HepG2 (cell line): Measurements from ENCODE around the gene GRID1.

Experiments used
- AFF4 ChIP-seq: sonication (generic); formaldehyde crosslinking; IDR thresholded peaks from 2 replicates; pipeline ENCODE4 v1.4.0; 2020; ENCODE audit warnings: missing genetic modification reagents
- EZH2 ChIP-seq: conservative IDR thresholded peaks from 2 replicates; pipeline ENCODE4 v1.6.1; 2012; ENCODE audit warnings: mild to moderate bottlenecking, low read depth, low read length, moderate library complexity
- KDM5A ChIP-seq: fragments of 200-600 bp; sonication (generic); IDR thresholded peaks from 2 replicates; pipeline ENCODE4 v1.7.0; 2018; ENCODE audit warnings: antibody characterized with exemption, mild to moderate bottlenecking, low read length, borderline replicate concordance
- PPARG ChIP-seq: conservative IDR thresholded peaks from 2 replicates; pipeline ENCODE4 v1.6.1; 2016; ENCODE audit warnings: missing biosample characterization, missing genetic modification reagents
- PRPF4 ChIP-seq: fragments of 200-400 bp; formaldehyde crosslinking; IDR thresholded peaks from 2 replicates; pipeline ENCODE4 v1.6.1; 2016; ENCODE audit warnings: low read length, low read depth; ENCODE audit not compliant: poor library complexity, severe bottlenecking
- REST ChIP-seq, 2 experiments: IDR thresholded peaks; 2 replicates each; pipeline ENCODE4 v1.6.1; 2011 to 2012; ENCODE audit warnings: low read length in 2 of 2, borderline replicate concordance in 1 of 2, low read depth in 1 of 2, mild to moderate bottlenecking in 1 of 2, moderate library complexity in 1 of 2
- ZNF121 ChIP-seq: sonication (generic); formaldehyde crosslinking; IDR thresholded peaks from 2 replicates; pipeline ENCODE4 v1.5.0; 2020; ENCODE audit warnings: mild to moderate bottlenecking, missing genetic modification reagents
- ZNF138 ChIP-seq: sonication (generic); formaldehyde crosslinking; IDR thresholded peaks from 2 replicates; pipeline ENCODE4 v1.5.0; 2020; ENCODE audit warnings: mild to moderate bottlenecking, low read depth, missing genetic modification reagents
- ZNF383 ChIP-seq: sonication (generic); formaldehyde crosslinking; IDR thresholded peaks from 2 replicates; pipeline ENCODE4 v1.4.0; 2020; ENCODE audit warnings: missing genetic modification reagents, mild to moderate bottlenecking, borderline replicate concordance
- TF ChIP-seq, protein P1 (sequence below): sonication (generic); formaldehyde crosslinking; IDR thresholded peaks from 2 replicates; pipeline ENCODE4 v1.4.0; 2020; ENCODE audit warnings: missing genetic modification reagents
- TF ChIP-seq, protein P2 (sequence below): sonication (generic); formaldehyde crosslinking; IDR thresholded peaks from 2 replicates; pipeline ENCODE4 v1.5.0; 2020; ENCODE audit warnings: mild to moderate bottlenecking, missing genetic modification reagents, moderate library complexity
- TF ChIP-seq, protein P3 (sequence below), 2 experiments: fragments of 450-650 bp in 1 of 2; sonication (generic) in 1 of 2; formaldehyde crosslinking in 1 of 2; IDR thresholded peaks; 2 replicates each; pipeline versions ENCODE4 v1.6.1 to v1.8.0; 2016 to 2022; ENCODE audit warnings: antibody characterized with exemption in 1 of 2, mild to moderate bottlenecking in 1 of 2, missing genetic modification reagents in 1 of 2

DNA sequence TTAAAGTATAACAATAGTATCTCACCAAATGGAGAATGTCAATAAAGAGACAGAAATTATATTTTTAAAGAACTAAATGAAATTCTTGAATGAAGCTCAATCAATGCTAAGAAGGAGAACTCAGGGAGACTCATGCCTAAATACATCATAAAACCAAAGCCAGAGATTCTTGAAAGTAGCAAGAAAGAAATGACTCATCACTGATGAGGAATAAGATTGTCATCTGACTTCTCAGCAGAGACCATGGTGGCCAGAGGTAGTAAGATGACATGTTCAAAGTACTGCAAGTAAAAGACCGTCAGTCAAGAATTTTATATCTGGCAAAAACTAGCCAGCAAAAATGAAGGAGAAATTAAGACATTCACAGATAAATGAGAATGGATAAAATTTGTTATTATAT, 399.0 kb downstream of the GRID1 start:
- TF ChIP-seq ZNF121 (CRISPR knock-in tag) (no peak), ZNF383 (CRISPR knock-in tag) (no peak), ZNF138 (CRISPR knock-in tag) (no peak), PRPF4 (no peak), EZH2 (no peak), AFF4 (CRISPR knock-in tag) (no peak), REST (IDR thresholded peaks at IDR 0.05; ENCODE audit: borderline replicate concordance in 1 of 2, low read depth in 1 of 2, low read length in 2 of 2) (no peak), PPARG (CRISPR knock-in tag) (no peak), KDM5A (no peak)
- TF ChIP-seq, protein P1, sequence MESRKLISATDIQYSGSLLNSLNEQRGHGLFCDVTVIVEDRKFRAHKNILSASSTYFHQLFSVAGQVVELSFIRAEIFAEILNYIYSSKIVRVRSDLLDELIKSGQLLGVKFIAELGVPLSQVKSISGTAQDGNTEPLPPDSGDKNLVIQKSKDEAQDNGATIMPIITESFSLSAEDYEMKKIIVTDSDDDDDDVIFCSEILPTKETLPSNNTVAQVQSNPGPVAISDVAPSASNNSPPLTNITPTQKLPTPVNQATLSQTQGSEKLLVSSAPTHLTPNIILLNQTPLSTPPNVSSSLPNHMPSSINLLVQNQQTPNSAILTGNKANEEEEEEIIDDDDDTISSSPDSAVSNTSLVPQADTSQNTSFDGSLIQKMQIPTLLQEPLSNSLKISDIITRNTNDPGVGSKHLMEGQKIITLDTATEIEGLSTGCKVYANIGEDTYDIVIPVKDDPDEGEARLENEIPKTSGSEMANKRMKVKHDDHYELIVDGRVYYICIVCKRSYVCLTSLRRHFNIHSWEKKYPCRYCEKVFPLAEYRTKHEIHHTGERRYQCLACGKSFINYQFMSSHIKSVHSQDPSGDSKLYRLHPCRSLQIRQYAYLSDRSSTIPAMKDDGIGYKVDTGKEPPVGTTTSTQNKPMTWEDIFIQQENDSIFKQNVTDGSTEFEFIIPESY (CRISPR knock-in tag): no peak
- TF ChIP-seq, protein P2, sequence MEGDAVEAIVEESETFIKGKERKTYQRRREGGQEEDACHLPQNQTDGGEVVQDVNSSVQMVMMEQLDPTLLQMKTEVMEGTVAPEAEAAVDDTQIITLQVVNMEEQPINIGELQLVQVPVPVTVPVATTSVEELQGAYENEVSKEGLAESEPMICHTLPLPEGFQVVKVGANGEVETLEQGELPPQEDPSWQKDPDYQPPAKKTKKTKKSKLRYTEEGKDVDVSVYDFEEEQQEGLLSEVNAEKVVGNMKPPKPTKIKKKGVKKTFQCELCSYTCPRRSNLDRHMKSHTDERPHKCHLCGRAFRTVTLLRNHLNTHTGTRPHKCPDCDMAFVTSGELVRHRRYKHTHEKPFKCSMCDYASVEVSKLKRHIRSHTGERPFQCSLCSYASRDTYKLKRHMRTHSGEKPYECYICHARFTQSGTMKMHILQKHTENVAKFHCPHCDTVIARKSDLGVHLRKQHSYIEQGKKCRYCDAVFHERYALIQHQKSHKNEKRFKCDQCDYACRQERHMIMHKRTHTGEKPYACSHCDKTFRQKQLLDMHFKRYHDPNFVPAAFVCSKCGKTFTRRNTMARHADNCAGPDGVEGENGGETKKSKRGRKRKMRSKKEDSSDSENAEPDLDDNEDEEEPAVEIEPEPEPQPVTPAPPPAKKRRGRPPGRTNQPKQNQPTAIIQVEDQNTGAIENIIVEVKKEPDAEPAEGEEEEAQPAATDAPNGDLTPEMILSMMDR: no peak
- TF ChIP-seq, protein P3, sequence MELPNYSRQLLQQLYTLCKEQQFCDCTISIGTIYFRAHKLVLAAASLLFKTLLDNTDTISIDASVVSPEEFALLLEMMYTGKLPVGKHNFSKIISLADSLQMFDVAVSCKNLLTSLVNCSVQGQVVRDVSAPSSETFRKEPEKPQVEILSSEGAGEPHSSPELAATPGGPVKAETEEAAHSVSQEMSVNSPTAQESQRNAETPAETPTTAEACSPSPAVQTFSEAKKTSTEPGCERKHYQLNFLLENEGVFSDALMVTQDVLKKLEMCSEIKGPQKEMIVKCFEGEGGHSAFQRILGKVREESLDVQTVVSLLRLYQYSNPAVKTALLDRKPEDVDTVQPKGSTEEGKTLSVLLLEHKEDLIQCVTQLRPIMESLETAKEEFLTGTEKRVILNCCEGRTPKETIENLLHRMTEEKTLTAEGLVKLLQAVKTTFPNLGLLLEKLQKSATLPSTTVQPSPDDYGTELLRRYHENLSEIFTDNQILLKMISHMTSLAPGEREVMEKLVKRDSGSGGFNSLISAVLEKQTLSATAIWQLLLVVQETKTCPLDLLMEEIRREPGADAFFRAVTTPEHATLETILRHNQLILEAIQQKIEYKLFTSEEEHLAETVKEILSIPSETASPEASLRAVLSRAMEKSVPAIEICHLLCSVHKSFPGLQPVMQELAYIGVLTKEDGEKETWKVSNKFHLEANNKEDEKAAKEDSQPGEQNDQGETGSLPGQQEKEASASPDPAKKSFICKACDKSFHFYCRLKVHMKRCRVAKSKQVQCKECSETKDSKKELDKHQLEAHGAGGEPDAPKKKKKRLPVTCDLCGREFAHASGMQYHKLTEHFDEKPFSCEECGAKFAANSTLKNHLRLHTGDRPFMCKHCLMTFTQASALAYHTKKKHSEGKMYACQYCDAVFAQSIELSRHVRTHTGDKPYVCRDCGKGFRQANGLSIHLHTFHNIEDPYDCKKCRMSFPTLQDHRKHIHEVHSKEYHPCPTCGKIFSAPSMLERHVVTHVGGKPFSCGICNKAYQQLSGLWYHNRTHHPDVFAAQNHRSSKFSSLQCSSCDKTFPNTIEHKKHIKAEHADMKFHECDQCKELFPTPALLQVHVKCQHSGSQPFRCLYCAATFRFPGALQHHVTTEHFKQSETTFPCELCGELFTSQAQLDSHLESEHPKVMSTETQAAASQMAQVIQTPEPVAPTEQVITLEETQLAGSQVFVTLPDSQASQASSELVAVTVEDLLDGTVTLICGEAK (IDR thresholded peaks at IDR 0.05): no peak
- TF ChIP-seq, protein P3 (CRISPR knock-in tag; IDR thresholded peaks at IDR 0.05): no peak
